ENCODE measurements around the gene FGF5. TPM values are rescaled to one million over a fixed set of nuclear protein-coding genes. Genes with fewer than 3 reads are reported as not detected.

Gene FGF5
- total RNA-seq, 1 donor from 2014 or later = not detected

DNA sequence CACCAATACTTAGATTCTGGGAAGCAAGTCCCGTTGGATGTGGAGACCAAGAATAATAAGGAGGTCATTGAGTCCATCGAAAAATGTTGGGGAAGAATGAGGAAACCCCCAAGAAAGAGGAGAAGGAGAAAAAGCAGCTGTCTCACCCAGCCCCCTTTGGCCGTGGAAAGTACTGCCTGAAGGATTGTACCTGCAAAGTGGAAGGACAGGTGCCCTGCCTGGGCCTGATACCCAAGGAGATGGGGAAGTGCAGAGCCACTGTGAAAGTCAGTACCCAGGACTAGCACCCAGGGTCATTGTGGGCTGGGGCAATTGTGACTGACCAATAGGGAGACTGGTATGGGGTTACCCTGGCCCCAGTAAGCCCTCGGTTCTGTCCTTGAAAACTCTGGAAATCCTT is 55.3 kb downstream of the FGF5 start:
- H3K36me3 Mint-ChIP-seq (ENCODE audit: low read depth) = no peaks in the 10 kb centered on the region
- DNase-seq (ENCODE audit: low read depth, low spot score) = no peak
- H3K27me3 Mint-ChIP-seq (ENCODE audit: low read depth) = peaks cover 66% of the 10 kb centered on the region
- no peak overlapping the region for H3K27ac Mint-ChIP-seq (ENCODE audit: unreplicated experiment)
- H3K9me3 Mint-ChIP-seq = no peaks in the 10 kb centered on the region
- TF ChIP-seq, protein P1, sequence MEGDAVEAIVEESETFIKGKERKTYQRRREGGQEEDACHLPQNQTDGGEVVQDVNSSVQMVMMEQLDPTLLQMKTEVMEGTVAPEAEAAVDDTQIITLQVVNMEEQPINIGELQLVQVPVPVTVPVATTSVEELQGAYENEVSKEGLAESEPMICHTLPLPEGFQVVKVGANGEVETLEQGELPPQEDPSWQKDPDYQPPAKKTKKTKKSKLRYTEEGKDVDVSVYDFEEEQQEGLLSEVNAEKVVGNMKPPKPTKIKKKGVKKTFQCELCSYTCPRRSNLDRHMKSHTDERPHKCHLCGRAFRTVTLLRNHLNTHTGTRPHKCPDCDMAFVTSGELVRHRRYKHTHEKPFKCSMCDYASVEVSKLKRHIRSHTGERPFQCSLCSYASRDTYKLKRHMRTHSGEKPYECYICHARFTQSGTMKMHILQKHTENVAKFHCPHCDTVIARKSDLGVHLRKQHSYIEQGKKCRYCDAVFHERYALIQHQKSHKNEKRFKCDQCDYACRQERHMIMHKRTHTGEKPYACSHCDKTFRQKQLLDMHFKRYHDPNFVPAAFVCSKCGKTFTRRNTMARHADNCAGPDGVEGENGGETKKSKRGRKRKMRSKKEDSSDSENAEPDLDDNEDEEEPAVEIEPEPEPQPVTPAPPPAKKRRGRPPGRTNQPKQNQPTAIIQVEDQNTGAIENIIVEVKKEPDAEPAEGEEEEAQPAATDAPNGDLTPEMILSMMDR (conservative IDR thresholded peaks at IDR 0.05) = no peak
- no peaks in the 10 kb centered on the region for H3K4me1 Mint-ChIP-seq
- no peak overlapping the region for H3K4me3 Mint-ChIP-seq

DNA sequence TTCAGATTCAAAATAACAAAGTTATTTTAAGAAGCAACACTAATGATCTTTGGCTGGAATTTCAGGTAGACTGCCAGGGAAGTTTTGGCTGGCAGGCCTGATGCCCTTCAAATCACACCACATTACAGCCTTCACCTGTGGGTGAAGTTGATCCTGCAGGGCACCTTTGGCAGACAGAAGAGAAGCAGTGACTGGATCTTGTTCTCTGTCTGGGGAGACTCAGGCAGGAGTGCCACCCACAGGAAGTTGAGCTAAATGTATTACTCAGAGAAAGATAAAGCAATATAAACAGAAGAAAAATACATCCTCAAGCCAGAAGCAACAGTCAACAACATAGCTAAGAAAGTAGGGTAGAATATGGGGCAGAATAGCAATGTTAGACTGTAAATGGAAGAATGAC is 56.3 kb downstream of the FGF5 start:
- H3K4me3 Mint-ChIP-seq = no peak overlapping the region
- no peak for DNase-seq (ENCODE audit: low read depth, low spot score)
- H3K27ac Mint-ChIP-seq (ENCODE audit: unreplicated experiment) = no peak overlapping the region
- peaks cover 56% of the 10 kb centered on the region for H3K27me3 Mint-ChIP-seq (ENCODE audit: low read depth)
- TF ChIP-seq, protein P1 (conservative IDR thresholded peaks at IDR 0.05) = no peak
- H3K36me3 Mint-ChIP-seq (ENCODE audit: low read depth) = no peaks in the 10 kb centered on the region
- no peaks in the 10 kb centered on the region for H3K4me1 Mint-ChIP-seq
- no peaks in the 10 kb centered on the region for H3K9me3 Mint-ChIP-seq

GRCh38 chr4:80324171-80324570 is 57.7 kb downstream of the FGF5 start:
- no peak for DNase-seq (ENCODE audit: low read depth, low spot score)
- no peaks in the 10 kb centered on the region for H3K9me3 Mint-ChIP-seq
- TF ChIP-seq, protein P1 (conservative IDR thresholded peaks at IDR 0.05) = no peak
- no peak overlapping the region for H3K4me3 Mint-ChIP-seq
- peaks cover 42% of the 10 kb centered on the region for H3K27me3 Mint-ChIP-seq (ENCODE audit: low read depth)
- H3K27ac Mint-ChIP-seq (ENCODE audit: unreplicated experiment) = no peak overlapping the region
- H3K36me3 Mint-ChIP-seq (ENCODE audit: low read depth) = no peaks in the 10 kb centered on the region
- H3K4me1 Mint-ChIP-seq = no peaks in the 10 kb centered on the region

- Mint-ChIP-seq H3K36me3 (ENCODE audit: low read depth) (no peaks in the 10 kb centered on the region), H3K27me3 (ENCODE audit: low read depth) (peaks cover 15% of the 10 kb centered on the region), H3K9me3 (no peaks in the 10 kb centered on the region), H3K4me1 (peaks cover 8% of the 10 kb centered on the region), H3K27ac (ENCODE audit: unreplicated experiment) (no peak overlapping the region), H3K4me3 (no peak overlapping the region)
- TF ChIP-seq, protein P1 (conservative IDR thresholded peaks at IDR 0.05) = no peak
- DNase-seq (ENCODE audit: low read depth, low spot score) = no peak
Observed at GRCh38 chr4:80331693-80332092, 65.2 kb downstream of the FGF5 start.

DNA sequence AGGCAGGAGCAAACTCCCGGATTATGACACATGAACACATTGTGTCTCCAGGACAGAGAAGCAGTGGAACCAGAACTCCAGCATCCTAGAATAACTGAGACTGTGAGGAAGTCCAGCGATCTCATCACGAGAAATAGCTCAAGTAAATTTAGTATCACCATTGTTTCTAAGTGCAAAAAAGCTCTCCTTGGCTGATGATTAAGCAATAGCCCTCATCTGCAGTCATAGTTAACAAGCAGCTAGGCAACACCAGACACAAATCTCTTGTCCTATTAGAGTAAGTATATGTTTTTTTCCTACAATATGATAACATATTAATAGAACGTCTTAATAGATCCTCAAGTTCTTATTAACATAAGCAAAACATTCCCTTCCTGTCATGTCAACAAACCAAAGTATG is 66.7 kb downstream of the FGF5 start:
- no peak overlapping the region for H3K27ac Mint-ChIP-seq (ENCODE audit: unreplicated experiment)
- H3K27me3 Mint-ChIP-seq (ENCODE audit: low read depth) = peaks cover 24% of the 10 kb centered on the region
- TF ChIP-seq, protein P1 (conservative IDR thresholded peaks at IDR 0.05) = no peak
- H3K4me3 Mint-ChIP-seq = no peak overlapping the region
- DNase-seq (ENCODE audit: low read depth, low spot score) = no peak
- no peaks in the 10 kb centered on the region for H3K36me3 Mint-ChIP-seq (ENCODE audit: low read depth)
- H3K9me3 Mint-ChIP-seq = no peaks in the 10 kb centered on the region
- H3K4me1 Mint-ChIP-seq = peaks cover 8% of the 10 kb centered on the region

DNA sequence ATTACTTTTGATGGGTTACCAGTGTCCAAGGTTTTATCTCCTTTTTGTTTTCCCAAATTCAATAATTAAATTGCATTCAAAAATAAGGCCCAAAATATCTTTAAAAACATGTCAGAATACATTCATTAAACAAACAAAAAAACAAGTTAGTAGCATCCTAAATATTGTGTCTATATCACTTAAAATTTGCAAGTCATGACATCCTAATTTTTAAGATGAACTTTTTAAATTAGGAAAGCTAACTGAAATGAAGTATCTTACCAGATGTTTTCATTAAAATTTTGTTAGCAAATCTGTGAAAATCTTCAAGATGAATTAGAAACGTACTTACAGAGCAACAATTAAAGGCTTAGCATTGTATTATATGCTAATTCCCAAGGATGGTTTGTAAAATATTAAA is 68.1 kb downstream of the FGF5 start:
- TF ChIP-seq, protein P1 (conservative IDR thresholded peaks at IDR 0.05) = no peak
- DNase-seq (ENCODE audit: low read depth, low spot score) = no peak
- Mint-ChIP-seq H3K27me3 (ENCODE audit: low read depth) (peaks cover 37% of the 10 kb centered on the region), H3K27ac (ENCODE audit: unreplicated experiment) (no peak overlapping the region), H3K4me3 (peak overlapping the region; percentile 20), H3K9me3 (no peaks in the 10 kb centered on the region), H3K36me3 (ENCODE audit: low read depth) (no peaks in the 10 kb centered on the region), H3K4me1 (peaks cover 8% of the 10 kb centered on the region)
